ENCODE measurements around the gene RPAP2.

The RPAP2 gene

DNA sequence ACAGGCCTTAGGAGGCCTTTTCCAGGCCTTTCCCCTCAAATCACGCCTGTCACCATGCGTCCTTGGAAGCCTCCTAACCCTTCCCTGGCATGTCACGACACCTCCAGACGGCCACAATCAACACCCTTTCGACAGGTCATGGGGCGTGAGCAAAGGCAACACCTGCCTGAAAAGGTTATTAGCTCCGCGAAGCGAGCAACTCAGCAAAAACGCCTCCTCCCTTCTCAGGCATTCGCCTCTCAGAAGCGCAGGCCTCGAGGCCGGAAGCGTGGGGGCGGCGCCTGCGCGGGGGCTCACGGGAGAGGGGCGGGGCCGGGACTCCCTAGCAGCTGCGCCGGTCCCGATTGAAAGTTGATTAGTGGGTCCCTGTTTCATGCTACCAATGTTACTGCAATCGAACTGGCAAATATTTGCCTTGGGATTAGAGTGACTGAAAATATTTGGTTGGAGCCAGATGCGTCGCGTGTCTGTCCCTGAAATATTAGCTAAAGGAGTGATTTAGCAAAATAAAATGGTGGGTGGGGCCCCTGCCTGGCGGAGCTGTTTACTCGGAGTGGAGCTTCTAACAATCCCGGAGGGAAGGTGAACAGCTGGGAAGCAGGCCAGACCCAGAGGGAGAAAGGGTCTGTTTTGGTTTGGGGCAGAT lies 143.0 kb downstream of the RPAP2 start:
- Histone ChIP-seq H3K27ac (ENCODE audit: extremely low read depth, low read depth, low read length) (no peak overlapping the region), H3K4me1 (ENCODE audit: control insufficient read depth, insufficient read depth, low read length) (no peaks in the 10 kb centered on the region), H3K9me3 (ENCODE audit: control insufficient read depth, insufficient read depth, low read depth, low read length) (no peaks in the 10 kb centered on the region), H3K4me3 (ENCODE audit: low read depth, low read length) (no peak overlapping the region), H3K36me3 (ENCODE audit: control insufficient read depth in 2 of 2, insufficient read depth in 1 of 2, low read length in 2 of 2) (no peaks in the 10 kb centered on the region)
- ChIA-PET POLR2A (no interaction called here), CTCF (no interaction called here)
- no peak for TF ChIP-seq ZEB2 (tag by site-specific recombination; IDR thresholded peaks at IDR 0.05)

DNA sequence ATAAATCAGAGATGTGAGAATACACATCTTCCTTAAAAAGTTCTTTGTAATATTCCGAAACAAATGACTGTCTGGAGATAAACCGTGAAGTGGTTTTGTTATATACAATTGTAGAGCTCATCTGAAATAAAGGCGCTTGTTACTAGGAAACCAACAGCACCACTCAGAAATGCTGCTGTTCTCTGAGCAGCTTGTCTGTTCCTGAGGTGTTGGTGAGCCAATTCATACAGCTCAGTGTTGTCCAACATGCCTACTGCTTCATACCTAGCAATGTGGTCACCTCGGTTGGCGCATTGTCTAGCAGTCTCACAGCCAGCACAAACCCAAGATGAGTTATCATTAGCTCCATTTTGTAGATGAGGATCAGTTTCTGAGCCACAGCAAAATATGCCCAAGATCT lies 143.5 kb downstream of the RPAP2 start:
- ChIA-PET POLR2A (no interaction called here), CTCF (no interaction called here)
- Histone ChIP-seq H3K27ac (ENCODE audit: extremely low read depth, low read depth, low read length) (no peak overlapping the region), H3K36me3 (ENCODE audit: control insufficient read depth in 2 of 2, insufficient read depth in 1 of 2, low read length in 2 of 2) (no peaks in the 10 kb centered on the region), H3K4me1 (ENCODE audit: control insufficient read depth, insufficient read depth, low read length) (no peaks in the 10 kb centered on the region), H3K9me3 (ENCODE audit: control insufficient read depth, insufficient read depth, low read depth, low read length) (no peaks in the 10 kb centered on the region), H3K4me3 (ENCODE audit: low read depth, low read length) (no peak overlapping the region)
- TF ChIP-seq, protein P1, sequence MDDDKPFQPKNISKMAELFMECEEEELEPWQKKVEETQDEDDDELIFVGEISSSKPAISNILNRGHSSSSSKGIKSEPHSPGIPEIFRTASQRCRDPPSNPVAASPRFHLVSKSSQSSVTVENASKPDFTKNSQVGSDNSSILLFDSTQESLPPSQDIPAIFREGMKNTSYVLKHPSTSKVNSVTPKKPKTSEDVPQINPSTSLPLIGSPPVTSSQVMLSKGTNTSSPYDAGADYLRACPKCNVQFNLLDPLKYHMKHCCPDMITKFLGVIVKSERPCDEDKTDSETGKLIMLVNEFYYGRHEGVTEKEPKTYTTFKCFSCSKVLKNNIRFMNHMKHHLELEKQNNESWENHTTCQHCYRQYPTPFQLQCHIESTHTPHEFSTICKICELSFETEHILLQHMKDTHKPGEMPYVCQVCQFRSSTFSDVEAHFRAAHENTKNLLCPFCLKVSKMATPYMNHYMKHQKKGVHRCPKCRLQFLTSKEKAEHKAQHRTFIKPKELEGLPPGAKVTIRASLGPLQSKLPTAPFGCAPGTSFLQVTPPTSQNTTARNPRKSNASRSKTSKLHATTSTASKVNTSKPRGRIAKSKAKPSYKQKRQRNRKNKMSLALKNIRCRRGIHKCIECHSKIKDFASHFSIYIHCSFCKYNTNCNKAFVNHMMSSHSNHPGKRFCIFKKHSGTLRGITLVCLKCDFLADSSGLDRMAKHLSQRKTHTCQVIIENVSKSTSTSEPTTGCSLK (tag by site-specific recombination; IDR thresholded peaks at IDR 0.05) = no peak
- TF ChIP-seq ZNF768 (tag by site-specific recombination; IDR thresholded peaks at IDR 0.05) (no peak), ZNF623 (tag by site-specific recombination; IDR thresholded peaks at IDR 0.05) (no peak)
- TF ChIP-seq, protein P2, sequence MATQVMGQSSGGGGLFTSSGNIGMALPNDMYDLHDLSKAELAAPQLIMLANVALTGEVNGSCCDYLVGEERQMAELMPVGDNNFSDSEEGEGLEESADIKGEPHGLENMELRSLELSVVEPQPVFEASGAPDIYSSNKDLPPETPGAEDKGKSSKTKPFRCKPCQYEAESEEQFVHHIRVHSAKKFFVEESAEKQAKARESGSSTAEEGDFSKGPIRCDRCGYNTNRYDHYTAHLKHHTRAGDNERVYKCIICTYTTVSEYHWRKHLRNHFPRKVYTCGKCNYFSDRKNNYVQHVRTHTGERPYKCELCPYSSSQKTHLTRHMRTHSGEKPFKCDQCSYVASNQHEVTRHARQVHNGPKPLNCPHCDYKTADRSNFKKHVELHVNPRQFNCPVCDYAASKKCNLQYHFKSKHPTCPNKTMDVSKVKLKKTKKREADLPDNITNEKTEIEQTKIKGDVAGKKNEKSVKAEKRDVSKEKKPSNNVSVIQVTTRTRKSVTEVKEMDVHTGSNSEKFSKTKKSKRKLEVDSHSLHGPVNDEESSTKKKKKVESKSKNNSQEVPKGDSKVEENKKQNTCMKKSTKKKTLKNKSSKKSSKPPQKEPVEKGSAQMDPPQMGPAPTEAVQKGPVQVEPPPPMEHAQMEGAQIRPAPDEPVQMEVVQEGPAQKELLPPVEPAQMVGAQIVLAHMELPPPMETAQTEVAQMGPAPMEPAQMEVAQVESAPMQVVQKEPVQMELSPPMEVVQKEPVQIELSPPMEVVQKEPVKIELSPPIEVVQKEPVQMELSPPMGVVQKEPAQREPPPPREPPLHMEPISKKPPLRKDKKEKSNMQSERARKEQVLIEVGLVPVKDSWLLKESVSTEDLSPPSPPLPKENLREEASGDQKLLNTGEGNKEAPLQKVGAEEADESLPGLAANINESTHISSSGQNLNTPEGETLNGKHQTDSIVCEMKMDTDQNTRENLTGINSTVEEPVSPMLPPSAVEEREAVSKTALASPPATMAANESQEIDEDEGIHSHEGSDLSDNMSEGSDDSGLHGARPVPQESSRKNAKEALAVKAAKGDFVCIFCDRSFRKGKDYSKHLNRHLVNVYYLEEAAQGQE (tag by site-specific recombination; IDR thresholded peaks at IDR 0.05) = no peak
- TF ChIP-seq, protein P3, sequence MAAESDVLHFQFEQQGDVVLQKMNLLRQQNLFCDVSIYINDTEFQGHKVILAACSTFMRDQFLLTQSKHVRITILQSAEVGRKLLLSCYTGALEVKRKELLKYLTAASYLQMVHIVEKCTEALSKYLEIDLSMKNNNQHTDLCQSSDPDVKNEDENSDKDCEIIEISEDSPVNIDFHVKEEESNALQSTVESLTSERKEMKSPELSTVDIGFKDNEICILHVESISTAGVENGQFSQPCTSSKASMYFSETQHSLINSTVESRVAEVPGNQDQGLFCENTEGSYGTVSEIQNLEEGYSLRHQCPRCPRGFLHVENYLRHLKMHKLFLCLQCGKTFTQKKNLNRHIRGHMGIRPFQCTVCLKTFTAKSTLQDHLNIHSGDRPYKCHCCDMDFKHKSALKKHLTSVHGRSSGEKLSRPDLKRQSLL (tag by site-specific recombination; IDR thresholded peaks at IDR 0.05) = no peak

DNA sequence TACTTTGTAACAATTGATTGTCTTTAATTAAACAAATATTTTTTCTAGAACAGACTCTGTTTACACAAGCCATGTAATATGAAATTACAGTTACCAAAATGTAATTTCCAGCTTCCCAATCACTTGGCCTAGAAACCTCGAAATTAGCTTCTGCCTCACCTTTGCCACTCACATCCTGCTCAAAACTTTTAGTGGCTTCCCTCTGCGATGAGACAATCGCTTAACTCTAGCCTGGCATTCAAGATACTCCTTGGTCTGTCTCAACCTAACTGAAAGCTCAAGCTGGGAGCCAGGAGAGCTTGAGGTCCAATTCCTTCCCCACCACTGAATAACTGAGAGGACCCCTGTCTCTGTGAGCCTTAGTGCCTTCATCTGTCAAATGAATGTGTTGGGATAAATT lies 145.0 kb downstream of the RPAP2 start:
- no peak overlapping the region for H3K4me3 ChIP-seq (ENCODE audit: low read depth, low read length)
- TF ChIP-seq, protein P4, sequence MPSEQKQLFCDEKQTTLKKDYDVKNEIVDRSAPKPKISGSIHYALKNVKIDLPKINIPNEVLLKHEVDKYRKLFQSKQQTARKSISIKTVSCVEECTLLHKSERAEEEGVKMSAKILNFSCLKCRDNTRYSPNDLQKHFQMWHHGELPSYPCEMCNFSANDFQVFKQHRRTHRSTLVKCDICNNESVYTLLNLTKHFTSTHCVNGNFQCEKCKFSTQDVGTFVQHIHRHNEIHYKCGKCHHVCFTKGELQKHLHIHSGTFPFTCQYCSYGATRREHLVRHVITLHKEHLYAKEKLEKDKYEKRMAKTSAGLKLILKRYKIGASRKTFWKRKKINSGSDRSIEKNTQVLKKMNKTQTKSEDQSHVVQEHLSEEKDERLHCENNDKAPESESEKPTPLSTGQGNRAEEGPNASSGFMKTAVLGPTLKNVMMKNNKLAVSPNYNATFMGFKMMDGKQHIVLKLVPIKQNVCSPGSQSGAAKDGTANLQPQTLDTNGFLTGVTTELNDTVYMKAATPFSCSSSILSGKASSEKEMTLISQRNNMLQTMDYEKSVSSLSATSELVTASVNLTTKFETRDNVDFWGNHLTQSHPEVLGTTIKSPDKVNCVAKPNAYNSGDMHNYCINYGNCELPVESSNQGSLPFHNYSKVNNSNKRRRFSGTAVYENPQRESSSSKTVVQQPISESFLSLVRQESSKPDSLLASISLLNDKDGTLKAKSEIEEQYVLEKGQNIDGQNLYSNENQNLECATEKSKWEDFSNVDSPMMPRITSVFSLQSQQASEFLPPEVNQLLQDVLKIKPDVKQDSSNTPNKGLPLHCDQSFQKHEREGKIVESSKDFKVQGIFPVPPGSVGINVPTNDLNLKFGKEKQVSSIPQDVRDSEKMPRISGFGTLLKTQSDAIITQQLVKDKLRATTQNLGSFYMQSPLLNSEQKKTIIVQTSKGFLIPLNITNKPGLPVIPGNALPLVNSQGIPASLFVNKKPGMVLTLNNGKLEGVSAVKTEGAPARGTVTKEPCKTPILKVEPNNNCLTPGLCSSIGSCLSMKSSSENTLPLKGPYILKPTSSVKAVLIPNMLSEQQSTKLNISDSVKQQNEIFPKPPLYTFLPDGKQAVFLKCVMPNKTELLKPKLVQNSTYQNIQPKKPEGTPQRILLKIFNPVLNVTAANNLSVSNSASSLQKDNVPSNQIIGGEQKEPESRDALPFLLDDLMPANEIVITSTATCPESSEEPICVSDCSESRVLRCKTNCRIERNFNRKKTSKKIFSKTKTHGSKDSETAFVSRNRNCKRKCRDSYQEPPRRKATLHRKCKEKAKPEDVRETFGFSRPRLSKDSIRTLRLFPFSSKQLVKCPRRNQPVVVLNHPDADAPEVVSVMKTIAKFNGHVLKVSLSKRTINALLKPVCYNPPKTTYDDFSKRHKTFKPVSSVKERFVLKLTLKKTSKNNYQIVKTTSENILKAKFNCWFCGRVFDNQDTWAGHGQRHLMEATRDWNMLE (tag by site-specific recombination; conservative IDR thresholded peaks at IDR 0.05; ENCODE audit: low read depth) = no peak
- no peak for TF ChIP-seq KLF1 (tag by site-specific recombination; IDR thresholded peaks at IDR 0.05)
- TF ChIP-seq ZNF169 (tag by site-specific recombination; IDR thresholded peaks at IDR 0.05) = no peak
- TF ChIP-seq ZNF621 (tag by site-specific recombination; IDR thresholded peaks at IDR 0.05) = no peak
- no peak for TF ChIP-seq ZNF133 (tag by site-specific recombination; IDR thresholded peaks at IDR 0.05)
- no peak for TF ChIP-seq ZFP69B (tag by site-specific recombination; IDR thresholded peaks at IDR 0.05)
- no peak for TF ChIP-seq BCL11B (tag by site-specific recombination; IDR thresholded peaks at IDR 0.05; ENCODE audit: low read depth)
- no peak for TF ChIP-seq ZNF776 (tag by site-specific recombination; IDR thresholded peaks at IDR 0.05; ENCODE audit: borderline replicate concordance)
- TF ChIP-seq YY2 (tag by site-specific recombination; IDR thresholded peaks at IDR 0.05) = no peak
- TF ChIP-seq ZNF24 (tag by site-specific recombination; IDR thresholded peaks at IDR 0.05) = no peak
- no peaks in the 10 kb centered on the region for H3K4me1 ChIP-seq (ENCODE audit: control insufficient read depth, insufficient read depth, low read length)
- CTCF ChIA-PET = interaction anchor here (0.7 kb wide), 1 partner anchor 42 kb away, joined by 3 read pairs; no protein-coding TSS in a partner anchor
- H3K36me3 ChIP-seq (ENCODE audit: control insufficient read depth in 2 of 2, insufficient read depth in 1 of 2, low read length in 2 of 2) = no peaks in the 10 kb centered on the region
- H3K9me3 ChIP-seq (ENCODE audit: control insufficient read depth, insufficient read depth, low read depth, low read length) = no peaks in the 10 kb centered on the region
- H3K27ac ChIP-seq (ENCODE audit: extremely low read depth, low read depth, low read length) = no peak overlapping the region
- POLR2A ChIA-PET = no interaction called here

Measured in HEK293 (cell line).